Endothelial cell (in vitro differentiated cells): ENCODE results near the gene C13orf46. TPM values are rescaled to one million over a fixed set of nuclear protein-coding genes. Genes with fewer than 3 reads are reported as not detected.

Experiments used
- DNase-seq: peaks from one replicate; pipeline ENCODE4 v3.0.0; 2021; ENCODE audit warnings: low spot score
- H3K27ac Mint-ChIP-seq: one replicate; pipeline ENCODE4 v1.8.0; 2021; ENCODE audit warnings: mixed read lengths, inconsistent platforms; ENCODE audit not compliant: unreplicated experiment
- H3K27me3 Mint-ChIP-seq: one replicate; pipeline ENCODE4 v1.8.0; 2021; ENCODE audit warnings: mild to moderate bottlenecking, moderate library complexity, mixed read lengths, inconsistent platforms; ENCODE audit not compliant: unreplicated experiment
- H3K36me3 Mint-ChIP-seq: one replicate; pipeline ENCODE4 v1.8.0; 2021; ENCODE audit warnings: mild to moderate bottlenecking, low read depth, mixed read lengths, inconsistent platforms; ENCODE audit not compliant: unreplicated experiment
- H3K4me1 Mint-ChIP-seq: one replicate; pipeline ENCODE4 v1.8.0; 2021; ENCODE audit warnings: mild to moderate bottlenecking, mixed read lengths, inconsistent platforms; ENCODE audit not compliant: unreplicated experiment
- H3K4me3 Mint-ChIP-seq: one replicate; pipeline ENCODE4 v1.8.0; 2021; ENCODE audit warnings: mild to moderate bottlenecking, mixed read lengths, inconsistent platforms; ENCODE audit not compliant: unreplicated experiment
- H3K9me3 Mint-ChIP-seq: one replicate; pipeline ENCODE4 v1.8.0; 2021; ENCODE audit warnings: mixed read lengths, inconsistent platforms; ENCODE audit not compliant: unreplicated experiment
- CTCF ChIP-seq: fragments of 200-600 bp; sonication (generic); IDR thresholded peaks from one replicate; pipeline ENCODE4 v1.5.0; 2021; ENCODE audit warnings: antibody characterized with exemption; ENCODE audit not compliant: unreplicated experiment
- total RNA-seq: library from RNA; stranded (reverse); fragmentation: NEBNext Ultra II Directional; extraction: Animal tissue kit (Norgen Biotek cat#: 25700); gene quantifications from one replicate; pipeline ENCODE4 v1.2.1, GENCODE V29; 2021; ENCODE audit not compliant: unreplicated experiment

C13orf46 gene
- total RNA-seq, 1 donor from 2014 or later = 1.5 TPM

GRCh38 chr13:114001331-114002008, 27.6 kb upstream of the C13orf46 start:
- no peak overlapping the region for H3K4me3 Mint-ChIP-seq
- no peak for DNase-seq
- H3K36me3 Mint-ChIP-seq = peaks cover 24% of the 10 kb centered on the region
- no peak overlapping the region for H3K27ac Mint-ChIP-seq
- no peak for TF ChIP-seq CTCF
- peaks cover 7% of the 10 kb centered on the region for H3K27me3 Mint-ChIP-seq
- no peaks in the 10 kb centered on the region for H3K9me3 Mint-ChIP-seq
- no peaks in the 10 kb centered on the region for H3K4me1 Mint-ChIP-seq

- H3K27ac Mint-ChIP-seq = no peak overlapping the region
- DNase-seq = no peak
Observed at GRCh38 chr13:114000151-114001040, 26.5 kb upstream of the C13orf46 start.

GRCh38 chr13:113999618-113999910, 25.7 kb upstream of the C13orf46 start:
- no peak for TF ChIP-seq CTCF
- no peak overlapping the region for H3K4me3 Mint-ChIP-seq
- no peak for DNase-seq
- H3K4me1 Mint-ChIP-seq = no peaks in the 10 kb centered on the region
- H3K27ac Mint-ChIP-seq = no peak overlapping the region
- H3K27me3 Mint-ChIP-seq = peaks cover 8% of the 10 kb centered on the region
- no peaks in the 10 kb centered on the region for H3K9me3 Mint-ChIP-seq
- H3K36me3 Mint-ChIP-seq = peaks cover 18% of the 10 kb centered on the region

More at GRCh38 chr13:114000151-114001040, 26.5 kb upstream of the C13orf46 start:
- peaks cover 7% of the 10 kb centered on the region for H3K27me3 Mint-ChIP-seq
- H3K36me3 Mint-ChIP-seq = peaks cover 24% of the 10 kb centered on the region
- no peak overlapping the region for H3K4me3 Mint-ChIP-seq
- TF ChIP-seq CTCF = no peak
- no peaks in the 10 kb centered on the region for H3K9me3 Mint-ChIP-seq
- H3K4me1 Mint-ChIP-seq = no peaks in the 10 kb centered on the region

- Mint-ChIP-seq H3K4me3 (no peak overlapping the region), H3K27me3 (peaks cover 8% of the 10 kb centered on the region), H3K4me1 (no peaks in the 10 kb centered on the region), H3K27ac (peak overlapping the region; percentile 72), H3K9me3 (no peaks in the 10 kb centered on the region), H3K36me3 (peaks cover 23% of the 10 kb centered on the region)
- DNase-seq = no peak
- no peak for TF ChIP-seq CTCF
Observed at GRCh38 chr13:113998781-113999617, 25.1 kb upstream of the C13orf46 start.
